GM18508 (cell line): ENCODE results near the gene AP2B1.
"Not testable (repeated sequence)": the region's sequence is repeated elsewhere in the genome, so short reads cannot be mapped to it uniquely, and the experiment has no call there.

ENCODE experiments used
- ATAC-seq: cut with Tn5 transposase; IDR thresholded peaks from one replicate; pipeline ENCODE4 v1.9.1; 2021; ENCODE audit warnings: moderate number of reproducible peaks; ENCODE audit not compliant: insufficient read depth, unreplicated experiment

The AP2B1 gene

DNA sequence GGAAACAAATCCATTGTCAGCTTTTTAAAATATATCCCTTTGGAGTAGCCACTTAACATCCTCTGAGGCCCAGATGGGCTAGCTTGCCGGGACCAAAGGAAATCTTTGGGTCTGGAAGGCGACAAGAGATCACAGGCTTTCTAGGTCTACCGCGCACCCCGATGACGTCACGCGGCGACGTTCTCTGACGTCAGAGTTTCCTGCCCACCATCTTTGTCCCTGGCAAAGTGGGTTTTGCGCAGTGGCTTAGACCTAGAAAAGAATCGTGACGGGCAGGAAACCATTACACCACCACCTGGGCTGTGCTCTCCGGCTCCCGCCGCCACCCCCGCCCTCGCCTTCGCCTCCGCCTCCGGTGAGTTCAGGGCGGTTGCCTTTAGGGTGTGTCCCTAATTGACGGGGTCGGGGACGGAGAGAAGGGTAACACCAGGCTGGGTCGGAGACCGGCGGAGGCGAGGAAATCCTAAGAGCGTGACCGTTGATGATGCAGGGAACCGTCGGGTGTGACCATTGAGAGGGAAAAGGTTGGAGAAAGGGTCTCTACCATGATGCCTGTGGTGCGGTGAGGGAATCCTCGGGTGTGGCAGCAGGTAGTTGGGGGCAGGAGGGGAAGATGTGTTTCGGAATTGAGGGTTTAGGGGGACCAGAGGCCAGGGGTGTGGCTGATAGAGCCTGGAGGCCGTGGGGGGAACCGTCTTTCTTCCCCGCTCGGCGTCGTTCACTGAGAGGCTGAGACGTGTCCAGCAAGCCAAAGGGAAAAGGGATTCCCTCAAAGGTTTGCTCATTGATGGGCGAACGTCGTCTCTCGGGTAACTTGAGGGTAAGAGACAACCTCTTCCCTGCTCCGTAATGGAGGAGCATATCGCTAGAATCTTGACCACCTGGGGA lies at the start of gene AP2B1:
TSS of gene AP2B1 (plus strand) at position 249 of the 888 bp plus-strand sequence. CDS start 6,709 bp downstream, outside the sequence.
- ATAC-seq: peak; percentile 68

DNA sequence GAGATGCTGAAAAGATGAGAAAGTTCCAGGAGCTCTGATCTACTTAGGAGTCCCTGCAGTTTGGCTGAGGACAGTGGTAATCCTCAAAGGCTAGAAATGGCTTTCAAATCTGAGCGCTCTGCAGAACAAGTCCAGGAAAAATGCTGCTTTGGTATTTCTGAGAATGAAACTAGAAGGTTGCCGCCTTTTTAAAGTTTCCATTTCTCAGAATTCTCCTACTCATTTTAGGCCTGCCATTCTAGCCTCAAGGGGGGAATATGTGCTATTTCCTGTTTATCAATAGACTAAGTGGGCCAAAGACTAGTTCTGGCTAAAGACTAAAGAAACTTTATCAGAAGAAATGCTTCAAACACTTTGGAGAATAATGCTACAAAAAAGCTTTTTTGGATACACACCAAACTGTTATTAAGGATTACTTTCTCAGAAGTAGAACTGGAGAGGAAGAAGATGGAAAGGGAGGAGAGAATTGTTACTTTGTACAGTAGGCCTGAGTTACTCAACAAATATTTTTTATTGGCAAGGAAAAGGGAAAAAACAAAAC lies 49.5 kb upstream of the AP2B1 start, which contains the start of gene SLFN12L:
TSS of gene SLFN12L (minus strand) at position 78 of the 541 bp plus-strand sequence. CDS start 15,314 bp downstream, outside the sequence.
- no peak for ATAC-seq

DNA sequence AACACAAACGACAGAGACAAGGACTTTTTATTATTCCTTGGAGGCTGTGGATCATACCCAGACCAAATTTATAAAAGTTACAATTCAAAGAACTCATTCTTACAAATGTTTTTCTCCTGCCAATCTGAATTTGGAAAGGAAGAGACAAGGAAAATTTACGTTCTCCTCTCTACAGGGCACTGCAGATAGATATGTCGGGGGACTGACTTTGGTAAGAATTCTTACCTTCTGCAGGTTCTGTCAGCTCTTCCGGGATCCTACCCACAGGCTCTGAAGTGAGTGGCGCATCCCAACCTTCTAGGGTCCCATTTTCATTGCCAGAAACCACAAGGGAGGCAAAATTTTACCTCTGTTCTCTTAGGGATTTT lies 47.5 kb upstream of the AP2B1 start:
- ATAC-seq: no peak

DNA sequence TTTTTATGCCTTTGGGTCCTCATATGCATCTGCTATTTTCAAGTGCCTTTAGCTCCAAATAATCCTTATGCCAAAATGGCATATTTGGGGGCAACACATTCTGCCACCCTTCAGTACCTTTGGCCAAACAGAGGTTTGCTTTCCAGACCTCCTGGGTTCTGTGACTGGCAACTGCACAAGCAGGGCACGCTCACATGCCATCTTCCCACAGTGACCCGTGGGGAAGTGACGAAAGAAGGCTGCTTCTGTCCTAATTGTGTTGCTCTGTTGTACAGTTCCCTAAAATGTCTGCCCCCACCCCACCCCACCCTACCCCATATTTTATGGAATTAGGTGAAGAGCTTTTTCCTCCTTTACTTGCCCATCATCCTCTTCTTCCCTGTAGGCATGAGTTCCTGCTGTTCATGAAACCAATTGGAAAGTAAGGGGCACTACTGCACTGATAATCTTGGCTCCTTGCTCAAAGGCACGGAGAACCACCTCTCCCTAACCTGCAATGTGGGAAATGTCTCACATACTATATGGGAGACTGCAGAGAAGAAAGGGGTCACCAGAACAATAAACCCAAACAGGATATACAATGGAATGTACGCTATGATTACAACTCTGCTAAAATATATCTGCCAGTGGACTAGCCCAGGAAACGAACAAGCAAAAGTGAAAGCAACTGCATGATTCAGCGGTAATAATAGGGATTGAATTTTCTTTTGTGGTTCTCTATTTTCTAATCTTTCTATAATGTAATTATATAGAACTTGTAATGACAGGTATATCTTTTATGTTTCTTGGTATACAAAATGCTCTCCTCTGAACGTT lies 46.3 kb upstream of the AP2B1 start:
- no peak for ATAC-seq

DNA sequence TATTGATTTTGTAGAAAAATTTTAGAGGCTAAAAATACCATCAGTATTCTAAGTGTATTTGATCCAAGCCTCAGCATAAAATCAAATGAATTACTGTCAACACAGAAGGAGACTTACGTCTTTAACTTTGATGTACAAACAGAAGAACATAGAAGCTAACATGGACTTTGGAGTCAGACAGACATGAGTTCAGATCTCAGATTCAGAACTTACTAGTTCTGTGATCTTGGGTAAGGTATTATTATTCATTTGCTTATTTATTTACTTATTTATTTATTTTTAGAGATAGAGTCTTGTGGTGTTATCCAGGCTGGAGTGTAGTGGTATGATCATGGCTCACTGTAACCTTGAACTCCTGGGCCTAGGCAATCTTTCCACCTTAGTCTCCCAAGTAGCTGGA lies 45.7 kb upstream of the AP2B1 start:
- no peak for ATAC-seq

DNA sequence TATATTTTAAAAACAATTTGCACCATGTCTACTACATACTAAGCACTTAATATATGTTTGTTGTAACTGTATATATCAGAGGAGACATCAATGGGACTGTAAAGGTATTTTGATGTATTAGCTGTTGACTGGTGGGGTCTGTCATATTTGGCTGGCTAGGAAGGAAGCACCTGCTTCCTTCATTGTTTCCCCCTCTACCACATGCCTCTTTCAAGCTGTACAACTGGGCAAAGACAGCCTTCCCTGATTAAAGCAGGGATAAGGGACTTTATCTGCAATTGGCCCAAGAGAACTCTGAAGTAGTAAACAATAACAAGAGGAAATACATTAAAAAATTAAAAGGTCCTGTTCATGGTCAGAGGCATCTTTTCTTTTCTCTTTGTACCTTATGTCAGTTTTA lies 44.1 kb upstream of the AP2B1 start:
- no peak for ATAC-seq

DNA sequence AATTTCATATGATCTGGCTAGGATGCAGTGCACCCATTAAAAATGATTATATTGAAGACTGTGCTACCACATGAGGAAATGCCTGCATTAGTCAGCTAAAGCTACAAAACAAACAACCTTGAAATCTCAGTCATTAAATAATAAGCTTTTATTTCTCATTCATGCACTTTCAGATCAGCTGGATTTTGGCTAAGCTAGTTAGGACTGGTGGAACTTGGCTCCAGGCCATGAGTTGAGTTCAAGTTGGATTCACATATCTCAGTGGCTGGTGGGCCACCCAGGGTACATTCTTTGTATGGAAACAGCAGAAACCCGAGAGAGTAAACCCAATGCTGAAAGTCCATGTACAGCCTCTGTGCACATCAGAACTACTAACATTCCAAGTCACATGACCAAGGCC lies 43.3 kb upstream of the AP2B1 start:
- no peak for ATAC-seq

DNA sequence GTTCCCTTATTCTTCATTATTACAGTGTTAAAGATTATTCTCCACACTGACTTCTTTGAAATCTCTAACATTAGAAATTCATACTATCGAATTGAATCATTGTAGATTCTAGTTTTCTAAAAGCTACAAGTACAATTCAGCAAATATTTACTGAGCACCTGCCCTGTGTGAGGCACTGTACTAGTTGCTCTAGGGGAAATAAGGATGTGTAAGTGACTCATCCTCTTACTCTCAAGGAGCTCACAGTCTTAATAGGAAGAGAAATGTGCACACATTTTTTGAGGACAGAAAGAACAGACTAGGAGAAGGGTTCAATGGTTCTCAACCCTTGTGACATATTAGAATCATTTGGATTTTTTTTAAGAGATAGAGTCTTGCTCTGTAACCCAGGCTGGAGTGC lies 42.0 kb upstream of the AP2B1 start:
- no peak for ATAC-seq

DNA sequence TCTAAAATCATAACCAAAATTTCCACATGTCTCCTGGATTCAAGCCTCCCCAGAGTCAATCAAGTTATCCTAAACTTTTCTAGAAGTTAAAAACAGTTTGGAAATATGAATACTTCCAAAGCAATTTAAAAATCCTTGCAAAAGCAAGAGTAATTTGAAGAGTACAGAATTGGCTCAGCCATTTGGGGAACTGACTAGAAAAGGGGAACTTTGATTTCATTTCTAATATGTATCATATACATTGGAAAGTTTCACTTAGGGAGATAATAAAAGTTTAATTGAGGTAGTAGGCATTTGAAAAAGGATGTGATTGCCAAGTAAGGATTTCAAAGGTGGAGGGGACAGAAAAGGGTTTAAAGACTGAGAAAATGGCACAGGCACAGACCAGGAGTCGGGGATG lies 40.6 kb upstream of the AP2B1 start:
- ATAC-seq: no peak

DNA sequence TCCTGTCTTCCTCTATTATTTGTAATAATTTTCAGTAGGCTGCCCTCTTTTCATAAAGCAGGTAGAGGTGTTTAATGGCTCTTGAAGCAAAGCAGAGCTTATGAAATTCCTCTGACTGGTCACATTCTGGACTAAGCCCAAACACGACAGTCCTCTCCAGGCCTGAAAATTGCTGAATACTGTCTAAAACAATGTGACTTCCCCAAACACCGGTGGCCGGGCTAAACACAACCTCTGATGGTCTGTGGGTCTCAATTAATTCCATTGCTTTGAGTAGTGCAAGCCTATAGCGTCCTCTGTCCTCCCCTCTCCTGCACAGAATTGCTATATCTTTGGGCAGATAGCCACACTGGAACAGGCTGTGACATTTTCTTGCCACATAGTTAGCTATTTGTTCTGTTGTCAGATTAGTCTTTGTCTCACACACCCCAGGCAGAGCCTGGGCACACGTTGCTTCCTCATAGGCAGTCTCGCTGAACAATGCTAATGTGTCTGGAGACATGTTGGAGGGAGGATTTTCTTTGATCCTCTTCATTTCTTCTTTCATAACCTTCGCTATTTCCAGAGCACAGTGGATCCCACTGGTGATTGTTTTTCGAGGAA lies 38.8 kb upstream of the AP2B1 start:
- no peak for ATAC-seq

DNA sequence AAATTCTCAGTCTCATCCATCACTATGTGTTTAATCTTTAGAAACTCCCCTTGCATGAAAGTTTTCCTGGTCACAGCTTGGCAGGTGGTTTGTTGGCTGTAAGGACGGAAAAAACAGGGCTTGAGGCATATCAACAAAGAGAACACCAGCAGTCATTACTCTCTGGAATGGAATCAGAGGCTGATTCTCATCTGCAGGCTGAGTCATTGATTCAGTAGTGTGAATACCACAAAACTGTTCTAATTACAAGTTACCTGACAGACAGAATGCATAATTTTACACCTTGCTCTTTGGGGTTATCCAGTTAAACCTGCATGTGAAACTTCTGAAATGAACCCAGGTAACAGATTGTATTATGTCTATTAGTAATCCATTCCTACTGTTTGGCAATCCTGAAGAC lies 38.1 kb upstream of the AP2B1 start:
- ATAC-seq: no peak

DNA sequence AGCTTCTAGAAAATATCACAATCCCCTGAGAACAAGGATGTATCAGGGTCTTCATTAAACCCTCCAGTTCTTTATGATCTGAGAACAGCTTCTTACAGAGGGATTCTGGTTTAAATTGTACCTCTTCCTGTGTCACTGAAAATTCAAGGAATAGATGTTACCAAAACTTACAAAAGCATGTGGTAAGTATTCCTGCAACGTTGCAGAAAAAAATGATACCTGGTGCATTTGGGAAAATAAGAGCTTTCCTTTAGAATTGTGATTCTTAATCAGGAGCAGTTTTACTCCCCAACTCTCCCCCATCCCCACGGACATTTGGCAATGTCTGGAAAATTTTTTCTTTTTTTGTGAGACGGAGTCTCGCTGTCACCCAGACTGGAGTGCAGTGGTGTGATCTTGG lies 33.8 kb upstream of the AP2B1 start:
- ATAC-seq: no peak

DNA sequence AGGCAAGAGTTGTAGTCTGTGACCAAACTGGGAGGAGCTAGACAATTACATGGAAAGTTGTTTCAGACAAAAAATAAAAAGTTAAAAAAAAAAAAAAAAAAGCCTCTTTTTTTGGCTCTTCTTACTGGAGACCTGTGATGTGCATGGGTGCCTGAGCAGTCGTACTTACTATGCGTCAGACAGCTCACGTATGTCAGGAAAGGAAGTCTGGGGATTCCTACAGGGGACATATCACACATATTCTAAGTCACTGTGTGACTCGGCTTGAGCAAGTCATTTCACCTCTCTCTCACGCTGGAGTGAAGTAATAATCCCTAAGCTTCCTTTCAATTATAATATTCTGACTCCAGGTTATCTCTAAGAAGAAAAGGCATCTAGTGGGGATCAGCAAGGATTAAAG lies 32.5 kb upstream of the AP2B1 start:
- ATAC-seq: no peak

DNA sequence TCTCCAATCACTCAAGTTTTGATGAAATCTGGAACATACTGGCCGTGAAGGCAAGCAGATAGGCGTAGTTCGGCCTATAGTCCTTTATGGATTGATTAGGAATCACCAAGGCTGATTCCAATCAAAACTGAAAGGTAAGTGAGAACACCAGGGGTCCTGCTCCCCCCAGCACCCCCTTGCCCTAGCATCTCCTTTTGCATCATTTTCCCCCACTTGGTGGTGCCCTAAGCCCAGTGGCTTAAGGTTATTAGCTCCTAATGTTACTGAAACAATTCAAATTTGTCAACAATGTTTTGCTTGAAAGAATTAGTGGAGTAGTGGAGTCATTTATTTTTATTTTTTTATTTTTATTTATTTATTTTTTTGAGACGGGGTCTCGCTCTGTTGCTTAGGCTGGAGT lies 31.4 kb upstream of the AP2B1 start:
- ATAC-seq: no peak

DNA sequence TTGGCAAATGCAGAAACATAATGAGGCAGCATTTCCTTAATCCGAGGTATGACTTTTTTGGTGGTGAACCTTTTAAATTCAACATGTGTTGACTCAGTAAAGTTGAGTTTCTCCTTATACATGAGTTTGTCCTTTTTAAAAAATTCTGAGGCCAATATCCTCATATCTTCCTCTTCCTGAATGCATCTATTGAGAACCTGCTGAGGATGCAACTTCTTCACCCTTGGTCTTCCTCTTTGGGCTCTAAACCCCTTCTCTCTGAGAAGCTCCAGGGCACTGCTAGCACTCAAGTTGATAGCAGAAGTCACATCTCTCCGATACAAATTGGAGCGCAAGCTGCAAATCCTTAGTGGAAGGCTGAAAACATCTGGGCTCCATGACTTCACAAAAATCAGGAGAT lies 29.8 kb upstream of the AP2B1 start:
- no peak for ATAC-seq

DNA sequence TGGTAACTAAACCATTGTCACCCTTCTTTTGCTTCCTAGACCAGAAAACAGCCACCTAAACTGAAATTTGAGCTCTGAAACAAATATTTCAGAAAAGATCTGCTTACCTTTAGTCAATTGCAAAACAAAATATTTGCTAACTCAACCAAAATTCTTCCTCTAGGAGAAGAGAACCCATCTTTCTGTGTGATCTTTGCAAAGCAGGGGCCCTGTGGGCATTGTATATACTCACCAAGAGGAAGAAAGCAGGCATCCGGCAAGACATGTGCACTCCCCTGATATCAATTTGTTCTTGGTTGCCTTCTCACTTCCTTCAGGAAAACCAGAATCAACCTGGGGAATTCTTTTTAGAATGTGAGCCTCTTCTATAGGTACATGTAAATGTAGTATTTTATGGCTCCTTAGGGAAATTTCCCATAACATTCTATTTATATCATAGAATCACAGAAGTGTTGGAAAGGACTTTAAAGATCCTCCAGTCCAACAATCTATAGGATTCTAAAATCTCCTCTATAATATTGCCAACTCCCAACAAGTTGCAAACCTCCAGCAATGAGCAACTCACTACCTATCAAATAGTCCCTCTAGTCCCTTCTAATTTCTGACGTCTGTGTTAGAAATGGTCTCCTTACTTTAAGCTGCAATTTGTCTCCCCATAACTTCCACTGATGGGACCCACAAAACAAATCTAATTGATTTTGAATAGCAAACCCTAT lies 27.5 kb upstream of the AP2B1 start:
- ATAC-seq: no peak

DNA sequence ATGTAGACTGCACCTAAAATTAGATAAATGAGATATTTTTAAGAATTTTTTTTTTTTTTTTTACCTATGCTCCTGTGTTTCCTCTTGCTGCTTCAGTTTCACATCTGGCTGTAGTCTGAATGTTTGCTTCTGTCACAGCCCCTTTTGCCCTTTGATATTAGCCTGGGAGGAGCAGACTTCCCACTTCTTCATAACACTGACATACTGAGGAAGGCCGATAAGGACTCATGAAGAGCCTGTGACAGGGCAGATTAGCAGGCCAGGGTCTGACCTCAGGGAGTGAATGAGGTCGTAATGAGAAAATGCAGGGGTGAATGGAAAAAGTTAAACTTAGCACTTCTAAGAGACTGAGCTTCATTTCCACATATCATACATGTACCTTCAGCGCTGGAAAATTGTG lies 26.4 kb upstream of the AP2B1 start, which contains the start of gene SLFN14:
TSS of gene SLFN14 (minus strand) at position 117 of the 400 bp plus-strand sequence. CDS start 2,757 bp downstream, outside the sequence.
- ATAC-seq: no peak

DNA sequence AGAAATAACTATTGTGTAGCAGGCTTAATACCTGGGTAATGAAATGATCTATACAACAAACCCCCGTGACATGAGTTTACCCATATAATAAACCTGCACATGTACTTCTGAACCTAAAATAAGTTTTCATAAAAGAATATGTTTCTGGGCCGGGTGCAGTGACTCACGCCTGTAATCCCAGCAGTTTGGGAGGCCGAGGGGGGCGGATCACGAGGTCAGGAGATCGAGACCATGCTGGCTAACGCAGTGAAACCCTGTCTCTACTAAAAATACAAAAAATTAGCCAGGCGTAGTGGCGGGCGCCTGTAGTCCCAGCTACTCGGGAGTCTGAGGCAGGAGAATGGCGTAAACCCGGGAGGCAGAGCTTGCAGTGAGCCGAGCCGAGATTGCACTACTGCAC lies 23.9 kb upstream of the AP2B1 start:
- not testable (repeated sequence) for ATAC-seq

DNA sequence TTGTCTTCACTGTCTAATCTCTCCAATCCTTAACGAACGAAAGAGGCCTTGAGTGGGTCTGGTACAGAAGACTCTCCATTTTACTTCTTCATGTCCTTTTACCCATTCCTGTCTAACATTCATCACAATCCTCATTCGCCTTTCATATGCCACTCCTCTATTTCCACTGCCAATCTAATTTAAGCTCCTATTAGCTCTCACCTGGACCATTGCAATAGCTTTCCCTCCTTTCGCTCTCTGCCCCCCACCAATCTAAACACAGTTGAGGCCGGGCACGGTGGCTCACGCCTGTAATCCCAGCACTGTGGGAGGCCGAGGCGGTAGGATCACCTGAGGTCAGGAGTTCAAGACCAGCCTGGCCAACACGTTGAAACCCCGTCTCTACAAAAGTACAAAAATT lies 20.2 kb upstream of the AP2B1 start:
- no peak for ATAC-seq

DNA sequence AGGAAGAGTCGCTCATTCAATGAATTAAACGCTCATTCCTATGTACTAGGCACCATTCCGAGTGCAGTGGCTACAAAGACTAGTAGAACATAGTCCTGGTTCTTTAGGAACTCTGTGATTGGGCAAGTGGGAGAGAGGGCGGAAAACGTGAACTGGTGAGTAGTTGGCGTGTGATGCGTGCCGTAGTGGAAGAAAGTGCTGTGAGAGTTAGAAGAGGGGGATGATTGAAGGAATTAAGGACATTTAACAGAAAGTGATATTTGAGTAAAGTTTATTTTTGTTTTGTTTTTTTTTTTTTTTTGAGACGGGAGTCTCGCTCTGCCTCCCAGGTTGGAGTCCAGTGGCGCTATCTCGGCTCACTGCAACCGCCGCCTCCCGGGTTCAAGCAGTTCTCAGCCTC lies 18.6 kb upstream of the AP2B1 start:
- no peak for ATAC-seq
